ENCODE data around the gene ZNF474. TPM values are rescaled to one million over a fixed set of nuclear protein-coding genes. Genes with fewer than 3 reads are reported as not detected.
A peak's percentile ranks its signal among the peaks of the same experiment; 100 is the strongest.

ZNF474 gene
- total RNA-seq, 1 donor from 2014 or later = 0.43 TPM

GRCh38 chr5:122156724-122157325 is 27.5 kb downstream of the ZNF474 start:
- Mint-ChIP-seq H3K9me3 (ENCODE audit: low read depth) (peaks cover 4% of the 10 kb centered on the region), H3K27ac (no peak overlapping the region), H3K36me3 (ENCODE audit: insufficient read depth) (no peaks in the 10 kb centered on the region), H3K4me3 (ENCODE audit: low read depth) (no peak overlapping the region), H3K4me1 (ENCODE audit: low read depth) (no peaks in the 10 kb centered on the region), H3K27me3 (peaks cover 4% of the 10 kb centered on the region)
- no peak for DNase-seq (ENCODE audit: low spot score, unreplicated experiment)
- TF ChIP-seq CTCF (IDR thresholded peaks at IDR 0.05; ENCODE audit: unreplicated experiment) = peak; percentile 42

GRCh38 chr5:122162100-122162638 is 32.8 kb downstream of the ZNF474 start:
- no peak for TF ChIP-seq CTCF (IDR thresholded peaks at IDR 0.05; ENCODE audit: unreplicated experiment)

GRCh38 chr5:122163121-122164069 is 34.0 kb downstream of the ZNF474 start:
- no peak for TF ChIP-seq CTCF (IDR thresholded peaks at IDR 0.05; ENCODE audit: unreplicated experiment)
- no peak for DNase-seq (ENCODE audit: low spot score, unreplicated experiment)
- Mint-ChIP-seq H3K27me3 (peaks cover 4% of the 10 kb centered on the region), H3K4me1 (ENCODE audit: low read depth) (peaks cover 34% of the 10 kb centered on the region), H3K27ac (no peak overlapping the region), H3K9me3 (ENCODE audit: low read depth) (peaks cover 4% of the 10 kb centered on the region), H3K36me3 (ENCODE audit: insufficient read depth) (no peaks in the 10 kb centered on the region), H3K4me3 (ENCODE audit: low read depth) (no peak overlapping the region)

More at GRCh38 chr5:122162100-122162638, 32.8 kb downstream of the ZNF474 start:
- no peaks in the 10 kb centered on the region for H3K36me3 Mint-ChIP-seq (ENCODE audit: insufficient read depth)
- H3K4me3 Mint-ChIP-seq (ENCODE audit: low read depth) = no peak overlapping the region
- H3K27me3 Mint-ChIP-seq = peaks cover 4% of the 10 kb centered on the region
- no peak for DNase-seq (ENCODE audit: low spot score, unreplicated experiment)
- peaks cover 4% of the 10 kb centered on the region for H3K9me3 Mint-ChIP-seq (ENCODE audit: low read depth)
- H3K27ac Mint-ChIP-seq = no peak overlapping the region
- peaks cover 34% of the 10 kb centered on the region for H3K4me1 Mint-ChIP-seq (ENCODE audit: low read depth)

GRCh38 chr5:122164070-122164435 is 34.7 kb downstream of the ZNF474 start:
- Mint-ChIP-seq H3K4me1 (ENCODE audit: low read depth) (peaks cover 34% of the 10 kb centered on the region), H3K27ac (no peak overlapping the region), H3K36me3 (ENCODE audit: insufficient read depth) (no peaks in the 10 kb centered on the region), H3K9me3 (ENCODE audit: low read depth) (peaks cover 4% of the 10 kb centered on the region), H3K27me3 (peaks cover under 1% of the 10 kb centered on the region), H3K4me3 (ENCODE audit: low read depth) (no peak overlapping the region)
- DNase-seq (ENCODE audit: low spot score, unreplicated experiment) = no peak
- no peak for TF ChIP-seq CTCF (IDR thresholded peaks at IDR 0.05; ENCODE audit: unreplicated experiment)

- Mint-ChIP-seq H3K4me3 (ENCODE audit: low read depth) (no peak overlapping the region), H3K4me1 (ENCODE audit: low read depth) (peaks cover 34% of the 10 kb centered on the region), H3K27ac (no peak overlapping the region), H3K36me3 (ENCODE audit: insufficient read depth) (no peaks in the 10 kb centered on the region), H3K27me3 (no peaks in the 10 kb centered on the region), H3K9me3 (ENCODE audit: low read depth) (peaks cover 2% of the 10 kb centered on the region)
- no peak for TF ChIP-seq CTCF (IDR thresholded peaks at IDR 0.05; ENCODE audit: unreplicated experiment)
- no peak for DNase-seq (ENCODE audit: low spot score, unreplicated experiment)
Measured at GRCh38 chr5:122164831-122165558, 35.6 kb downstream of the ZNF474 start.
